HG03135 (cell line): Measurements from ENCODE around the gene RNF169.

Experiments used
- ATAC-seq: cut with Tn5 transposase; IDR thresholded peaks from one replicate; pipeline ENCODE4 v1.9.1; 2021; ENCODE audit warnings: mild to moderate bottlenecking, moderate library complexity; ENCODE audit not compliant: unreplicated experiment

The RNF169 gene

GRCh38 chr11:74866557-74866956, 117.9 kb downstream of the RNF169 start:
- no peak for ATAC-seq

GRCh38 chr11:74870485-74870884, 121.8 kb downstream of the RNF169 start:
- ATAC-seq = no peak

- ATAC-seq = no peak
Measured at GRCh38 chr11:74871037-74871436, 122.4 kb downstream of the RNF169 start.

- no peak for ATAC-seq
Measured at GRCh38 chr11:74877132-74877531, 128.5 kb downstream of the RNF169 start.
